ENCODE data around the gene SLC19A1. TPM values are rescaled to one million over a fixed set of nuclear protein-coding genes. Genes with fewer than 3 reads are reported as not detected.
"Not testable (repeated sequence)": the region's sequence is repeated elsewhere in the genome, so short reads cannot be mapped to it uniquely, and the experiment has no call there.

SLC19A1 gene
- total RNA-seq, 2 donors from 2014 or later: 18.2 to 18.9 TPM

GRCh38 chr21:45578176-45578801, 36.0 kb upstream of the SLC19A1 start:
- intact Hi-C loops (cut with DNase I, micrococcal nuclease): no loop called here
- ATAC-seq (no peak), DNase-seq (peak in 1 of 2 donors; percentile 8)

DNA sequence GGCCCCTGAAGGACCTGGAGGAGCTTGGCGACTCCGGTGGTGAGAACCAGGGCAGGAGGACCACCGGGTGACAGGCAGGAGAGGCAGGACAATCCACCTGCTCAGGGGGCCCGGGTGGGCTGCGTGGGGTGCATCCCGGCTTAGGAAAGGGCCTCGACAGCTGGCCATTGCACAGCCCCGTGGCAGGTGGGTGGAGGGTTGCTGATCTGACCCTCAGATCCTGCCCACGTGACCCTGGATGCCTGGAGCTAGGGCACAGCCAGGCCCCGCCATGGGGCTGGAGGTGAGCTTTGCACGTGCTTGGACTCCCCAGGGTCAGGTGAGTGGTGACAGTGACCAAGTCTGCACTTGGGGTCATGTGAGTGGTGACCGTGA, 35.5 kb upstream of the SLC19A1 start:
- no peak for DNase-seq
- no peak for ATAC-seq
- intact Hi-C loops (cut with DNase I, micrococcal nuclease): no loop called here

DNA sequence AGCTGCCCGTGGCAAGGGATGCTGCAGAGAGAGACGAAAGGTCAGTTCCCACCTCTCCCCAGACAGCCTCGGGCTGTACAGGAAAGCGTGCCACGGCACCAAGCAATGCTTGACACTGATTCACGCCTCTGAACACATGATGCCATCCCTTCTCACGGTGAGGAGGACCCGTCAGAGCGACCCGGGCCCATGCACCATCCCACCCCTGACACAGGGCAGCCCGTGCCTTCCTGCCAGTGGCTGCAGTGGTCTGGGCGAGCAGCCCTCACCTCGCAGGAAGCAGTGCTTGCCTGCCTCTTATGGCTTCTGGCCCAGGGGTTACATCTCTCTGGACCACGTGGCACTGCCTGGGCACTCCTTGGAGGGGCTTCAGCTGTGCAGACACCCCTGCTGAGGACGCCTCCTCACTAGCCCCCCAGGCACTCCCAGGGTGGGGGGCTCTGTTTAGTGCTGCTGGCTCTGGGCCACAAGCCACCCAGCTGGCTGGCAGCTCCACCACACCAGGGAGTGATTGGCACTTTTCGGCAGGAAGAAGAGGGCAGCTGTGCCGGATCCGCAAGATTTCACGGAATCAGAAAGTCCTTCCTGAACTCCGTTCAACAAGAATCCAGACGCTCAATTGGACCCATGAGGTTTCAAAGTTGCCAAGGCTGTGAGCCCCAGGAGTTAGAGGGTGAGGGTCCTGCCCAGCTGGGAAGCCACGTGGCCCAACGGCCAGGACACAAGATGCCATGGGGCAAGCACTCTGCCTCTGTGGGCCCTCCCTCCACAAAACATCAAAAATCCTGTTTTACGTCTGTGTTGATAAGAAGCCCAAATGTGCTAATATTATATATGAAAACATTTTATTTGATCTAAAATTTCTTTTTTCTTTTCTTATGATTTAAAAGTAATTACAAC, 34.8 kb upstream of the SLC19A1 start:
- no peak for ATAC-seq
- no peak for DNase-seq
- intact Hi-C loops (cut with DNase I, micrococcal nuclease): no loop called here

DNA sequence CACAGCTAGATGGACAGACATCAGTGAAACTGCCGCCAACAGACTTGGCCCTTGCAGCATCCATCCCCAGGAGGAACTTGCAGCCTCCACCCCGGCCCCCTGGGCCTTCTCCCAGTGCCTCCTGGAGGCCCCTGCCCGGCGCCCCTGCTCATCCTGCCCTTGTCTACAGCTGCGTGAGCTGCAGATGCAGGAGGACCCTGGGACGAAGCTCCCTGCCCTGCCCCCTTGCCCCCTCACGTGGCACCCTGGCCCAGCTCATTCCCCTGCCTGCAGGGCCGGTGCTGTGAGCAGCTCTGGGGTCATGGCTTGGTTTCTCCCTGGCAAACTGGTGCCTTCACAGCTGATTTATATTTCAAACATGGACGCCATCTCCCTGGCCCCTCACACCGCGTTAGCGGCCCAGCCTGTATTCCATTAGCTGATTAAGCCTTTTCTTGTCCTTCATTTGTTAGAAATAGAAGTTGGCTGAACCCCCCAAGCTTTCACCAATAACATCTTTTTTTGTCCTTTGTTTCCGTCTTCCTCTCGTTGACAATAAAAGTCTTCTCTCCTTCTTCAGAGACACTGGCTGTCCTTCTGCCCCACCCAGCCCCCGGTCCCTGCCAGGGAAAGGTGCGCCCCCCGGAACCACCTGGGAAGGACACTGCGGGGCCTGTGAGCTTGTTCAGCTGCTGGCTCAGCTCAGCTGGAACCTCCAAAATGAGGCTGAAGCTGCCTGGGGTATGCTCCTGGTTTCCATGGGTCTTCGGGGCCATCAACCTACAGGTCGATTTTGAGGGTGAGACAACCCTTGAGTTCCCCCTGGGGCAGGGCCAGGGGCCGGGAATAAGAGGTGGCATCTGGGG, 34.0 kb upstream of the SLC19A1 start:
- intact Hi-C loops (cut with DNase I, micrococcal nuclease): no loop called here
- no peak for ATAC-seq
- DNase-seq: no peak

DNA sequence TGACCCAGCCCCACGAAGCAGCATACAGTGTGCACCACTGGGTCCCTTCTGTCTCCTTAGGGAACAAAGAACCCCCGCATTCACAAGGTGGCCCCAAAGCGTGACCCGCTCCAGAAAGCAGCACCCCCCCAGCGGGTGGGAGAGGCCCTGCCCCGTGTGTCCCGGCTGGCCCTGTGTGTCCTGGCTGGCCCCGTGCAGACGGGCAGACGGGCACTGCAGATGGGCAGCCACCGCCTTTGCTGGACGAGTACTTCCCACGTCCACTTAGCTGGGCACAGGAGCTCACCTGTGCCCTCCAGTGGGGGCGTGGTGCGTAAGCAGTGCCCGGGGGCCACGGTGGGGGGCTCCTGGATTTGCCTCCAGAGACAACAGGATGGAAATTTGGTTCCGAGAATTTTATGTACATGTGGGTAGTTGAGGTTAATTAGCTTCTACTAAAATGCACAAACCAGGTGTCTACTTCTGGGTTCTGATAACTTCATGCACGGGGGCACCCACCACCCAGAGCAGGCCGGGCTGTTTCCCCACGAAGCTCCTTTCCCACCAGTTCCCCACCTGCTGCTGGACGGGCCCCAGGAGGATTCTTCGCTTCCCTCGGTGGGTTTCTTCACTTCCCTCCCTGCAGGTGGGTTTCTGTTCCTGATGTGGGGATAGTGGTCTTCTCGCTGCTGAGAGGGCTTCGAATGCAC, 33.2 kb upstream of the SLC19A1 start:
- peak in 1 of 2 donors; percentile 7 for DNase-seq
- intact Hi-C loops (cut with DNase I, micrococcal nuclease): no loop called here
- ATAC-seq: no peak

DNA sequence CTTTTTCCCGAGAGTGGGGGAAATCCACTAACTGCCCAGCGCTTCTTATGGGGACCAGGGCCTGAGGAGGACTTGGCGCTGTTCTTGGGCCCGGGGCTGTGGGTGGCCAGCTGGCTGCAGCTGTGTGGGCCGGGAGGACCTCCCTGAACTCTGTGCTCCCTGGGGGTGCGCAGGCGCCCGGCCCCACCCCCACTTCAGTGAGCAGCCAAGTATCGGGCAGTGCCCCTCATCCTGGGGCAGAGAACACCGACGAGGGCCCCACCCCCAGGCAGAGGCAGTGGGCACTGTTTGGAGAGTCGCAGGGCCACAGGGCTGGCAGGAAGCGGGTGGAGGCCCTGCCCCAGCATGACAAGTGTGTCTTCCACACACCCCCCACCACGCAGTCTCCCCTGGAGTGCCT, 32.5 kb upstream of the SLC19A1 start:
- DNase-seq: no peak
- ATAC-seq: no peak
- intact Hi-C loops (cut with DNase I, micrococcal nuclease): no loop called here

DNA sequence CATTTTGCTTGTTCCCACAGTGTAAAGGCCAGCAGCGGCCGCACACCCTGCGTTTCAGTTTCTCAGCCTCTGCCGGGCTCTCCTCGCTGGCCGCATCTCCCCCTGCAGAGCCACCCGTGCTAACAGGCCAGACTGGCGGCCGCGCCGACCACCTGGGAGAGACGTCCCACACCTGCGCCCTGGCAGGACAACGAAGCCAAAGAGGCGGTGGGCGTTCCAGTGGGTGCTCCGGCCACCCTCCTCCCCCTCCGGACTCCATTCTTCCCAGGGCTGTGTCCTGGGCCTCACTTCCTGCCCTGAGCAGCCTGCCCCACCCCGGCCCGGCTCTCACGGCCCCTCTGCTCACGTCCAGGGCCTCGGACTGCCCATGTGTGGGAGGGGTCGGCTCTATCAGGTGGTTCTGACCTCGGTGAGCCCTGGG, 31.9 kb upstream of the SLC19A1 start:
- intact Hi-C loops (cut with DNase I, micrococcal nuclease): no loop called here
- ATAC-seq (no peak), DNase-seq (no peak)

DNA sequence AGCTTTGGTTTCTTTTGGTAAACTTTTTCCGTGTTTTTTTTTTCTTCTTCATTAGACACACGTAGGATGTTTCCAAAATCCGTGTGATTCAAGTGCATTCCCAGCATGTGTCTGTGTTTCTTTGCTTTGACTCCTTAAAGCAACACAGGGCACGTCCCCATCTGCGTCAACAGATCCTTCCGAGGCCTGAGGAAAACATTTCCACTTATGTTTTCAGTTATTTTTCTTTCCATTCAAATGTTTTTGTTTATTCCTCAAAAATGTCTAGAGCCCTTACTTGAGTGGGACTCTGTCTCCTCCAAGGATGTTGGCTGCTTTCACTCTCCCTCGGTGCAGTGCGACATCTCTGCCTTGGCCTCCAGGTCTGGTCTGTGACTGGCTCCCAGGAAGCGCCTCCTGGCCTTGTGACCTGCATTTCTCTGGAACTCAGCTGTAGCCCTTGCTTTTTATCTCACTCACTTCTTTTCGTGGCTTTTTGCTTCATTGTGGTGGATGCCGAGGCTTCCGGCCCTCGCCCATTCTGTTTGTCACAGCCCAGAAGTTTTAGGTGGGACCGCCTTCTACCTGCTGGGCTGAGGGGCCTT, 31.3 kb upstream of the SLC19A1 start:
- ATAC-seq (no peak), DNase-seq (no peak)
- intact Hi-C loops (cut with DNase I, micrococcal nuclease): no loop called here

GRCh38 chr21:45572783-45573451, 30.7 kb upstream of the SLC19A1 start:
- ATAC-seq (no peak), DNase-seq (no peak)
- intact Hi-C loops (cut with DNase I, micrococcal nuclease): no loop called here

GRCh38 chr21:45572231-45572630, 30.0 kb upstream of the SLC19A1 start:
- ATAC-seq (no peak), DNase-seq (no peak)
- intact Hi-C loops (cut with DNase I, micrococcal nuclease): no loop called here

GRCh38 chr21:45571641-45572040, 29.4 kb upstream of the SLC19A1 start:
- ATAC-seq (no peak), DNase-seq (no peak)
- intact Hi-C loops (cut with DNase I, micrococcal nuclease): no loop called here

GRCh38 chr21:45570826-45571601, 28.8 kb upstream of the SLC19A1 start:
- intact Hi-C loops (cut with DNase I, micrococcal nuclease): no loop called here
- DNase-seq (no peak), ATAC-seq (no peak)

DNA sequence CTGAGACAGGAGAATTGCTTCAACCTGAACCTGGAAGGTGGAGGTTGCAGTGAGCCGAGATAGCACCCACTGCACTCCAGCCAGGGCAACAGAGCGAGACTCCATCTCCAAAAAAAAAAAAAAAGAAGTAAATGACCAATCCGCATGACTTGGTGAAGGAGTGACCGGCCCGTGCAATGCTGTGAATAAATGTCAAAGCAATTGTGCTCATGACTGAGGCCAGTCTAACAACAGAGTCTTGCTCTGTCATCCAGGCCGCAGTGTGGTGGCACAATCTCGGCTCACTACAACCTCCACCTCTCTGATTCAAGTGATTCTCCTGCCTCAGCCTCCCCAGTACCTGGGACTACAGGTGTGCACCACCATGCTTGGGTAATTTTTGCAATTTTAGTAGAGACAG, 27.8 kb upstream of the SLC19A1 start:
- DNase-seq (no peak), ATAC-seq (no peak)
- intact Hi-C loops (cut with DNase I, micrococcal nuclease): no loop called here

DNA sequence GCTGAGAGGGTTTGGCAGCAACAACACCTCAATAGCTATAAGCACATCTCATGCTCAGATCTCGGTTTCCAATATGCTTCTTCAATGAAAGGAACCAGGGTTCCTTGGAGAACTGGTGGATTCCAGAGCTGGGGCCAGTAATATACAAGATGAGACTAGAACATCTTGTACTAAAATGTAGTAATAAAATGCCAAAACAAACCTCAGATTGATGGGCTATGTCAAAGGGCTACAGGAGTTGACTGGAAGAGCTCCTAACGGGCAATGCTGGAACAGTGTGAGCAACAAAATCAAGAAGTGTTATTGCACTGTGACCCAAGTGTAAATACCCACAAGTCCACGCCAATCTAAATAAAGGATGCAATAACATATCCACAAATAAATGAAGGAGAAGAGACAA, 26.1 kb upstream of the SLC19A1 start:
- ATAC-seq: no peak
- no peak for DNase-seq
- intact Hi-C loops (cut with DNase I, micrococcal nuclease): no loop called here

DNA sequence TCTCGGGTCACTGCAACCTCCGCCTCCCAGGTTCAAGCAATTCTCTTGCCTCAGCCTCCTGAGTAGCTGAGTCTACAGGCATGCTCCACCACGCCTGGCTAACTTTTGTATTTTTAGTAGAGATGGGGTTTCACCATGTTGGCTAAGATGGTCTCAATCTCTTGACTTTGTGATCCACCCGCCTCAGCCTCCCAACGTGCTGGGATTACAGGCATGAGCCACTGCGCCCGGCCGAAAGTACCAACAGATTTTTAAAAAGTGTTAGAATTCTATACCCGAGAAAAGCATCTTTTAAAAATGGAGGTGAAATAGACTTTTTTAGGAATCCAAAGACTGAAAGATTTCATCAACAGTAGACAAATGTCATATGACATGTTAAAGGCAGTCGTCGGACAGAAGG, 21.9 kb upstream of the SLC19A1 start:
- DNase-seq; ATAC-seq; intact Hi-C loops (cut with DNase I, micrococcal nuclease): not testable (repeated sequence)

GRCh38 chr21:45562965-45563364, 20.7 kb upstream of the SLC19A1 start:
- no peak for ATAC-seq

DNA sequence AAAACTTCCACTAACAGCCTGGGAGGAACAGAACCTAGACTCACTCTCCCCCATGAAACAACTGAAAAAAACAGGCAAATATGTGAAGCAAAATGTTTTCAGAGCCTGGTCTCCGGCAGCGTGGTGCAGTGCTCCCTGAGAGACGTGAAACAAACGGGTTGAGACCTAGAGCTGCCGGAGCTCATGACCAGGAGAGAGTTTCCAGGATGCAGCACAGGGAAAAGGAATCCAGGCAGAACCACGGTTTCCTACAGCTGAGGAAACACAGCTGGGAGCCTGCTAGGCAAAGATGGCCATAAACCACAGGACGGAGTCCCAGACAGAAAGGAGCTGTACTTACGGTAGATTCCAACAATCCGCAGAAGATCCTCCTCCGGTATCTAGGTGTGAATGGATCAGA, 20.2 kb upstream of the SLC19A1 start:
- intact Hi-C loops (cut with DNase I, micrococcal nuclease): no loop called here
- DNase-seq (no peak), ATAC-seq (no peak)

More at GRCh38 chr21:45562965-45563364, 20.7 kb upstream of the SLC19A1 start:
- DNase-seq: no peak
- intact Hi-C loops (cut with DNase I, micrococcal nuclease): no loop called here

Measured in left colon (tissue), 2 donors.